ENCODE measurements around the gene NBL1.

Gene NBL1

DNA sequence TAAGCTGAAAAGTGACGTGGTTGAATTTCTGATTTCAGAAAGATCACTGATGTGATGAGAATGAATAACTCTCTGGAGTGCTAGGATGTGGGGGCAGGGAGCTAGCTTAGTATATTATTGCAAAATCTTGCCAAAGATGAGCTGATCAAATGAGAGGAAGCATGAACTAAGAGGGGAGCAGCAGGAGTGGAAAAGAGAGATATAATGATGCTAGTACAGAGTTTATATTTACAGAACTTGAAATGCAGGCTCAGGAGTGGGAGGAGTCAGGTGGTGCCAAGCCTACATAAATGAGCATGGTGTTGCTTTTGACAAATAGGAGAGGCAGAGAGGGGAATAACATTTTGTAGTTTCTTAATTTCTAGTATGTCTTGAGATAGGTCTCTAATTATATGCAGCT lies 38.1 kb upstream of the NBL1 start:
- no peak for DNase-seq (ENCODE audit: low read depth)
- no peak overlapping the region for H3K4me3 ChIP-seq (ENCODE audit: low read length)
- TF ChIP-seq, protein P1, sequence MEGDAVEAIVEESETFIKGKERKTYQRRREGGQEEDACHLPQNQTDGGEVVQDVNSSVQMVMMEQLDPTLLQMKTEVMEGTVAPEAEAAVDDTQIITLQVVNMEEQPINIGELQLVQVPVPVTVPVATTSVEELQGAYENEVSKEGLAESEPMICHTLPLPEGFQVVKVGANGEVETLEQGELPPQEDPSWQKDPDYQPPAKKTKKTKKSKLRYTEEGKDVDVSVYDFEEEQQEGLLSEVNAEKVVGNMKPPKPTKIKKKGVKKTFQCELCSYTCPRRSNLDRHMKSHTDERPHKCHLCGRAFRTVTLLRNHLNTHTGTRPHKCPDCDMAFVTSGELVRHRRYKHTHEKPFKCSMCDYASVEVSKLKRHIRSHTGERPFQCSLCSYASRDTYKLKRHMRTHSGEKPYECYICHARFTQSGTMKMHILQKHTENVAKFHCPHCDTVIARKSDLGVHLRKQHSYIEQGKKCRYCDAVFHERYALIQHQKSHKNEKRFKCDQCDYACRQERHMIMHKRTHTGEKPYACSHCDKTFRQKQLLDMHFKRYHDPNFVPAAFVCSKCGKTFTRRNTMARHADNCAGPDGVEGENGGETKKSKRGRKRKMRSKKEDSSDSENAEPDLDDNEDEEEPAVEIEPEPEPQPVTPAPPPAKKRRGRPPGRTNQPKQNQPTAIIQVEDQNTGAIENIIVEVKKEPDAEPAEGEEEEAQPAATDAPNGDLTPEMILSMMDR (conservative IDR thresholded peaks at IDR 0.05; ENCODE audit: low read depth, low read length) = no peak

DNA sequence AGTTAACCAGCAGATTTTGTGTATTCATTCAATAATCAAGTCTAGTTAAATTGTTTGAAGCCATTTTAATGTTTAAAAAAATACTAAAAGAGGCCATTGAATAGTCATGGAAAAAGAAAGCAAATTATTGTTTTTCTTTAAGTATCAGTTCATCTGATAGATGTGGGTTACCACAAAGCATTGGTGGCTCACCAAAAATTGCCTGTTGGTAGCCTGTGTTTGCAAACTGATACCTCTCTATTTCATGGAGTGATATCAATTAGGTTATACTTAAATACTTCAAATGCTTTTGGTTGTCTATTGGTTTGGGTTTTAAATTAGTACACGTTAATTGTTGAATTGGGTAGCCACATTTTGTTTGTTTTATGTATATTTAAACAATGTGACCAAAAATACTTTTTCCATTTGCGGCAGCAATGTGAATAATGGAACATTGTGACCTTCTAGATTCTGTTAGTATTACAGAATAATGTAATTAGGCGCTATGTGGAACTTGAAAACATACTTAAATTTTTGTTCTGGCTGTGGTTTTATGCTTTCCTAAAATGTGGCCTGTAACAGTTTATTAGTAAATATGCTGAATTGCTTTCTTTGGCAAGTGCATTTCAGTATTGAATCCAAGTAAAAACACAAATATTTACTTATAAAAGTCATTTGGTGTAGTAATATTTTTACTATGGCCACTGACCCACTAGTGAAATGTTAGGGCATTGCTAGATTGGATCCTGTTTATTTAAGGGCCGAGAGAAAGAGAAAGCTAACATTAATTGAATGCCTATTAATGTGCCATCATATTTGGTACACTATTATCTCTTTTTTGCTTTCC lies 37.1 kb upstream of the NBL1 start:
- DNase-seq (ENCODE audit: low read depth) = no peak
- H3K4me3 ChIP-seq (ENCODE audit: low read length) = no peak overlapping the region
- TF ChIP-seq, protein P1 (conservative IDR thresholded peaks at IDR 0.05; ENCODE audit: low read depth, low read length) = no peak

DNA sequence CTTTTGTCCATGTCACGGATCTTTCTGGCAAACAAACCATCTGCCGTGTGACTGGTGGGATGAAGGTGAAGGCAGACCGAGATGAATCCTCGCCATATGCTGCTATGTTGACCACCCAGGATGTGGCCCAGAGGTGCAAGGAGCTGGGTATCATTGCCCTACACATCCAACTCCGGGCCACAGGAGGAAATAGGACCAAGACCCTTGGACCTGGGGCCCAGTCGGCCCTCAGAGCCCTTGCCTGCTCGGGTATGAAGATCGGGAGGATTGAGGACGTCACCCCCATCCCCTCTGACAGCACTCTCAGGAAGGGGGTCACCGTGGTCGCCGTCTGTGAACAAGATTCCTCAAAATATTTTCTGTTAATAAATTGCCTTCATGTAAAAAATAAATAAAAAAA lies 35.9 kb upstream of the NBL1 start:
- H3K4me3 ChIP-seq (ENCODE audit: low read length) = no peak overlapping the region
- TF ChIP-seq, protein P1 (conservative IDR thresholded peaks at IDR 0.05; ENCODE audit: low read depth, low read length) = no peak
- no peak for DNase-seq (ENCODE audit: low read depth)

DNA sequence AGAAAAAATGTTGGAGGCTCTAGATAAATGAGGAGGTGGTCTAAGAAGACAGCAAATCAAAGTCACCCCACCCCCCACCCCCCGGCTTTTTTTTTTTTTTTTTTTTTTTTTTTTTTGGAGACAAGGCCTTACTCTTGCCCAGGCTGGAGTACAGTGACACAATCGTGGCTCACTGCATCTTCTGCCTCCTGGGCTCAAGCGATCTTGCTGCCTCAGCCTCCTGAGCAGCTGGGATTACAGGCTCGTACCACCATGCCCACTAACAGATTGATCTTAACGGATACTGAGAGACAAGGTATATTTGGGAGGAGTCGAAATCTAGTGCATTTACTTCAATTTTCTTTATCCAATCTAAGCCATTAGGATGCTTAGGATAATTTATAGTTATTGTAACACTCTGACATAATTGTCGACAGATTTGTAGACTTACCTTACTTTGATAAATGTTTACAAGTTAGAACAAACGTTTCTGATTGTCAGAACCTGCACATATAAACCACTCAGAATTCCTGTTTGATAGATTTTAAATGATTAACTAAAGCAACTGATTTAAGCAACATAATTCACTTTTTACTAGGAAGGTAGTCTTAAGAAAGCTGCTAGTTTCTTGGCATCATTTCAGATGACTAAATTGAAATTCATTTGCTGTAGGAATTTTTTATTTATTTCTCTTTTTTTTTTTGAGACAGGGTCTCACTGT lies 33.7 kb upstream of the NBL1 start:
- no peak overlapping the region for H3K4me3 ChIP-seq (ENCODE audit: low read length)
- TF ChIP-seq, protein P1 (conservative IDR thresholded peaks at IDR 0.05; ENCODE audit: low read depth, low read length) = no peak
- no peak for DNase-seq (ENCODE audit: low read depth)

DNA sequence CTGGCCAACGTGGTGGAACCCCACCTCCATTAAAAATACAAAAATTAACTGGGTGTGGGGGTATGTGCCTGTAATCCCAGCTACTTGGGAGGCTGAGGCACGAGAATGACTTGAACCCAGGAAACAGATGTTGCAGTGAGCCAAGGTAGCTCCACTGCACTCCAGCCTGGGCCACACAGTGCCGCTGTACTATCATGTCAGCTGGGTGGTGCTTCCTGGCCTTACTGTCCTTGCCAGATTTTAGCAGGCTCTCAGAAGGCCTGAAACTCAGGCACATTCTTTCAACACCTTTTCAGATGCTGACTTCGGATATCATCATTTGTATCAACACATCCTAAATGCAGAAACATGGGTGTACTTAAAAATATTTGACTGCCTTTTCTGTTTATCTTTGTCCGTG lies 31.6 kb upstream of the NBL1 start:
- no peak for DNase-seq (ENCODE audit: low read depth)
- TF ChIP-seq, protein P1 (conservative IDR thresholded peaks at IDR 0.05; ENCODE audit: low read depth, low read length) = no peak
- no peak overlapping the region for H3K4me3 ChIP-seq (ENCODE audit: low read length)

DNA sequence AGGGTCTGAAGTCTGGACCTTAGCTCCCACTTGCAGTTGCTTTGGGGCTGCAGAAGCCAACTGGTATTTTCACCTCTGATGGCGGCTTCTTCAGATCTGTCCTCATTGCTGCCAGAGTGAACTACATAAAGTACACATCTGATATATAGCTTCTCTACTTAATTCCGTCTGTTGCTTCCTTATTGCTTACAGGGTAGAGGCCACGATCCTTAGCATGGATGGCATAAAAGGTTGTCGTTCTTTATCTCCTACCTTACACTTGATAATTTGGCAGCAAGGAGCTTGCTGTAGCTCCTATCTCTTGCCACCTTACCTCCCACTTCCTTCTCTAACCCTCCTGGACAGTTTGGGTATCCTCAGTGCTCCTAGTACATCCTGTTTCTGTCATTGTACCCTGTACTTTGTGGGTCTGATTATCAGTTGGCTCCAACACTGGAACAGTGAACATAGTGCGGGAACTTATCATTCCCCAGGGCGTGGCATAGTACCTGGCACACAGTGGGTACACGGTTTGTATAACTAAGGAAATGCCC lies 30.9 kb upstream of the NBL1 start:
- no peak for DNase-seq (ENCODE audit: low read depth)
- TF ChIP-seq, protein P1 (conservative IDR thresholded peaks at IDR 0.05; ENCODE audit: low read depth, low read length) = no peak

More for the DNA sequence above, 30.9 kb upstream of the NBL1 start:
- H3K4me3 ChIP-seq (ENCODE audit: low read length) = no peak overlapping the region
